Endothelial cell of umbilical vein (primary cell): ENCODE data around the gene SOX2. TPM values are rescaled to one million over a fixed set of nuclear protein-coding genes. Genes with fewer than 3 reads are reported as not detected.

Experiments
- BruUV-seq: library from RNA; stranded (reverse); fragments of 400-500 nt; replicated peaks from 2 replicates; lab custom pipeline; 2021; lab: Mats Ljungman, UMichigan
- CTCF ChIA-PET: fragments of 300-600, 350-600 bp; sonication (Branson Sonifier 250); formaldehyde crosslinking; loops from one replicate; lab custom pipeline; 2021; ENCODE audit warnings: antibody characterized with exemption, inconsistent platforms; lab: Charles Lee
- POLR2A ChIA-PET: fragments of 300-600, 350-600 bp; sonication (Branson Sonifier 250); formaldehyde crosslinking; loops from one replicate; lab custom pipeline; 2021; ENCODE audit warnings: antibody characterized with exemption, inconsistent platforms; lab: Charles Lee
- DNase-seq: peaks from one replicate; pipeline ENCODE4 v3.0.0-alpha.2; 2011; ENCODE audit warnings: low read depth, low spot score
- FAIRE-seq: peaks from 2 replicates; lab custom pipeline; 2011; peaks lifted over from hg19 to GRCh38; lab: Jason Lieb, UNC
- H2AFZ ChIP-seq: 2 replicates; pipeline ENCODE4 v1.6.0; 2012; ENCODE audit warnings: low read depth, low read length, control low read depth, inconsistent platforms
- H3K27ac ChIP-seq: 2 replicates; pipeline ENCODE4 v1.5.1; 2011; ENCODE audit warnings: low read depth, mild to moderate bottlenecking, control low read depth, low read length, moderate library complexity; ENCODE audit not compliant: insufficient read depth
- H3K27me3 ChIP-seq, 2 experiments: 2 replicates each; pipeline versions ENCODE4 v1.6.0 to v1.6.1; 2011; ENCODE audit warnings: low read length in 2 of 2, mixed read lengths in 1 of 2; ENCODE audit not compliant: control insufficient read depth in 2 of 2, insufficient read depth in 2 of 2
- H3K36me3 ChIP-seq, 2 experiments: 2 replicates in 1 of 2; 3 replicates in 1 of 2; pipeline ENCODE4 v1.5.1; 2011; ENCODE audit warnings: low read length in 2 of 2, mild to moderate bottlenecking in 1 of 2, moderate library complexity in 1 of 2; ENCODE audit not compliant: control insufficient read depth in 2 of 2, insufficient read depth in 2 of 2; ENCODE audit errors: extremely low read depth in 1 of 2
- H3K4me1 ChIP-seq: 3 replicates; pipeline ENCODE4 v1.5.1; 2011; ENCODE audit warnings: mild to moderate bottlenecking, low read length; ENCODE audit not compliant: control insufficient read depth, insufficient read depth; ENCODE audit errors: extremely low read depth
- H3K4me2 ChIP-seq: 2 replicates; pipeline ENCODE4 v1.6.1; 2011; ENCODE audit warnings: low read length, control low read depth, mixed read lengths; ENCODE audit not compliant: insufficient read depth
- H3K4me3 ChIP-seq, 3 experiments: fragments of 200-600 bp in 1 of 3; sonication (generic), shearing (Covaris generic) in 1 of 3; replicated peaks in 1 of 3; 2 replicates each; pipeline ENCODE4 v1.5.1; 2011 to 2016; ENCODE audit warnings: control low read depth in 3 of 3, low read length in 3 of 3, mild to moderate bottlenecking in 2 of 3, inconsistent platforms in 1 of 3, low read depth in 1 of 3, moderate library complexity in 1 of 3; ENCODE audit not compliant: insufficient read depth in 1 of 3
- H3K79me2 ChIP-seq: 2 replicates; pipeline ENCODE4 v1.6.0; 2012; ENCODE audit warnings: low read length, inconsistent platforms; ENCODE audit not compliant: control insufficient read depth, insufficient read depth
- H3K9ac ChIP-seq: replicated peaks from 2 replicates; pipeline ENCODE3; 2011; ENCODE audit warnings: low read length, control low read depth; ENCODE audit not compliant: insufficient read depth; ENCODE audit errors: extremely low read depth
- H3K9me1 ChIP-seq: replicated peaks from 3 replicates; pipeline ENCODE4 v1.6.0; 2011; ENCODE audit warnings: mild to moderate bottlenecking, low read length; ENCODE audit not compliant: control insufficient read depth, insufficient read depth; ENCODE audit errors: extremely low read depth
- H3K9me3 ChIP-seq: replicated peaks from 2 replicates; pipeline ENCODE4 v1.5.1; 2012; ENCODE audit warnings: low read length, inconsistent platforms; ENCODE audit not compliant: control insufficient read depth, insufficient read depth
- H4K20me1 ChIP-seq: replicated peaks from 2 replicates; pipeline ENCODE3; 2011; ENCODE audit warnings: mild to moderate bottlenecking, low read length; ENCODE audit not compliant: control insufficient read depth, insufficient read depth; ENCODE audit errors: extremely low read depth
- CTCF ChIP-seq, 2 donors: IDR thresholded peaks; 1 replicate in 1 of 2; 2 replicates in 1 of 2; pipeline ENCODE4 v1.5.1; 2011; ENCODE audit warnings: low read length in 2 of 2, mild to moderate bottlenecking in 2 of 2, moderate library complexity in 2 of 2, control low read depth in 1 of 2, inconsistent platforms in 1 of 2, low read depth in 1 of 2; ENCODE audit not compliant: insufficient read depth in 1 of 2; ENCODE audit errors: extremely low read depth in 1 of 2
- EZH2 ChIP-seq: IDR thresholded peaks from 2 replicates; pipeline ENCODE4 v1.6.1; 2012; ENCODE audit warnings: borderline replicate concordance, low read depth, mild to moderate bottlenecking, moderate library complexity, low read length, inconsistent platforms; ENCODE audit not compliant: severe bottlenecking
- GATA2 ChIP-seq: IDR thresholded peaks from 2 replicates; pipeline ENCODE4 v1.7.0; 2011; ENCODE audit warnings: low read depth, mild to moderate bottlenecking, moderate library complexity, mixed read lengths, low read length; ENCODE audit not compliant: insufficient read length, insufficient read depth
- JUN ChIP-seq: IDR thresholded peaks from 2 replicates; pipeline ENCODE4 v1.6.1; 2011; ENCODE audit warnings: borderline replicate concordance, low read depth; ENCODE audit not compliant: insufficient read length, insufficient read depth
- MAX ChIP-seq: IDR thresholded peaks from 2 replicates; pipeline ENCODE4 v1.6.1; 2011; ENCODE audit not compliant: insufficient read depth, insufficient read length
- MYC ChIP-seq: IDR thresholded peaks from one replicate; pipeline ENCODE4 v1.6.1; 2011; ENCODE audit warnings: mild to moderate bottlenecking, low read depth, low read length
- POLR2A ChIP-seq: IDR thresholded peaks from 2 replicates; pipeline ENCODE4 v1.6.1; 2012; ENCODE audit warnings: low read depth, mild to moderate bottlenecking, control low read depth, low read length
- POLR2AphosphoS5 ChIP-seq: IDR thresholded peaks from 2 replicates; pipeline ENCODE4 v1.6.1; 2012; ENCODE audit warnings: low read depth, mild to moderate bottlenecking, control low read depth, low read length, moderate library complexity; ENCODE audit not compliant: insufficient read depth
- dilution Hi-C: fragments of 300-500 bp; cut with MboI; formaldehyde crosslinking; loops from one replicate; pipeline ENCODE4 v1.15.0; 2019; ENCODE audit warnings: low sequenced_read_pairs; ENCODE audit not compliant: extremely low pct_ligation_motif_present
- intact Hi-C: fragments of 100-400 bp; cut with micrococcal nuclease; formaldehyde crosslinking; loops from one replicate; pipeline ENCODE4 v1.10.0; 2022
- polyA plus RNA-seq, 4 experiments: library from polyadenylated mRNA; depleted of rRNA in 3 of 4; stranded (reverse) in 3 of 4; unstranded in 1 of 4; fragments of >200 nt; gene quantifications; 2 replicates each; pipeline versions ENCODE4 v1.2.1 to v1.2.3, GENCODE V29; 2011 to 2012; ENCODE audit warnings: missing spikeins in 1 of 4
- total RNA-seq: library from RNA; stranded (reverse); gene quantifications from 2 replicates; pipeline ENCODE4 v1.2.3, GENCODE V29; 2021

Gene SOX2
- total and polyA plus RNA-seq, 2 donors (not counting 3 experiments of a cell fraction or from before 2014, with no cell fraction given), result 0.13 to 0.23 TPM

- no peak overlapping the region for H3K9ac ChIP-seq
- no peak overlapping the region for H3K27ac ChIP-seq
- H3K9me1 ChIP-seq, result no peaks in the 10 kb centered on the region
- no peak for FAIRE-seq
- CTCF ChIA-PET, result interaction anchor here (1.1 to 2.4 kb wide), 5 partner anchors 9 to 966 kb away, joined by 3 to 10 read pairs (median 8); no protein-coding TSS in a partner anchor
- DNase-seq, result no peak
- H3K4me3 ChIP-seq, result no peak overlapping the region
- peaks cover 13 to 14% of the 10 kb centered on the region in 2 experiments for H3K27me3 ChIP-seq
- no TSS peak for BruUV-seq
- H3K36me3 ChIP-seq, result no peaks in the 10 kb centered on the region
- intact Hi-C loops (loop anchor here (10.0 kb wide), 1 partner anchor 733 kb away; the partner anchor contains the start of gene DNAJC19), dilution Hi-C loops (no loop called here)
- H3K79me2 ChIP-seq, result no peaks in the 10 kb centered on the region
- no peaks in the 10 kb centered on the region for H4K20me1 ChIP-seq
- TF ChIP-seq MYC, result no peak
- TF ChIP-seq EZH2, result no peak
- TF ChIP-seq MAX, result no peak
- no peak for TF ChIP-seq GATA2
- no peak for TF ChIP-seq POLR2A
- TF ChIP-seq CTCF (IDR thresholded peaks at IDR 0.05; ENCODE audit: extremely low read depth in 1 of 2, insufficient read depth in 1 of 2, low read depth in 1 of 2, low read length in 2 of 2), result no peak
- no peak for TF ChIP-seq POLR2AphosphoS5
- no peak for TF ChIP-seq JUN
- no peak overlapping the region for H3K4me2 ChIP-seq
- no peaks in the 10 kb centered on the region for H3K9me3 ChIP-seq
- POLR2A ChIA-PET, result no interaction called here
- H2AFZ ChIP-seq, result no peak overlapping the region
- H3K4me1 ChIP-seq, result no peaks in the 10 kb centered on the region
These were observed 5.9 kb downstream of the SOX2 start for GRCh38 chr3:181717549-181718171.
